Activated B cell treated with CpG ODN at 0.5 μM for 24 hours (primary cell): Measurements from ENCODE around the gene NR6A1. TPM values are rescaled to one million over a fixed set of nuclear protein-coding genes. Genes with fewer than 3 reads are reported as not detected.

Source experiments
- ATAC-seq: fragments of 200-7000 bp; cut with Tn5 transposase; one replicate; pipeline ENCODE4 v1.10.0; 2021; ENCODE audit warnings: low read depth, mild to moderate bottlenecking, moderate library complexity
- CTCF ChIA-PET: fragments of 350-600 bp; sonication (Branson Sonifier 250); formaldehyde crosslinking; loops from one replicate; lab custom pipeline; 2021; ENCODE audit warnings: antibody characterized with exemption; lab: Charles Lee
- POLR2A ChIA-PET: fragments of 350-600 bp; sonication (Branson Sonifier 250); formaldehyde crosslinking; loops from one replicate; lab custom pipeline; 2021; ENCODE audit warnings: antibody characterized with exemption; lab: Charles Lee
- DNase-seq: peaks from one replicate; pipeline ENCODE4 v3.0.0; 2022
- H3K27ac Mint-ChIP-seq: one replicate; pipeline ENCODE4 v1.8.0; 2020; ENCODE audit warnings: mixed read lengths
- H3K27me3 Mint-ChIP-seq: one replicate; pipeline ENCODE4 v1.8.0; 2021; ENCODE audit warnings: mixed read lengths
- H3K36me3 Mint-ChIP-seq: one replicate; pipeline ENCODE4 v1.8.0; 2021; ENCODE audit warnings: low read depth, mixed read lengths
- H3K4me1 Mint-ChIP-seq: one replicate; pipeline ENCODE4 v1.8.0; 2021; ENCODE audit warnings: mixed read lengths
- H3K4me3 Mint-ChIP-seq: one replicate; pipeline ENCODE4 v1.8.0; 2020; ENCODE audit warnings: mild to moderate bottlenecking, mixed read lengths
- H3K9me3 Mint-ChIP-seq: one replicate; pipeline ENCODE4 v1.8.0; 2020; ENCODE audit warnings: mixed read lengths
- intact Hi-C: fragments of 100-400 bp; cut with micrococcal nuclease; formaldehyde crosslinking; loops from one replicate; pipeline ENCODE4 v1.15.1; 2024
- total RNA-seq: library from RNA; stranded (reverse); gene quantifications from 2 replicates; pipeline ENCODE4 v1.2.3, GENCODE V29; 2022
- TF ChIP-seq, protein P1 (sequence below): fragments of 200-600 bp; IDR thresholded peaks from one replicate; pipeline ENCODE4 v1.8.0; 2022; ENCODE audit warnings: antibody characterized with exemption, mild to moderate bottlenecking

The NR6A1 gene
- total RNA-seq, 1 donor from 2014 or later, result 3.1 TPM

- POLR2A ChIA-PET, result no interaction called here
Measured at GRCh38 chr9:124781967-124782660, 11.0 kb upstream of the NR6A1 start.

GRCh38 chr9:124780757-124781151 lies 9.6 kb upstream of the NR6A1 start:
- Mint-ChIP-seq H3K9me3 (no peaks in the 10 kb centered on the region), H3K4me3 (no peak overlapping the region), H3K27ac (no peak overlapping the region), H3K36me3 (no peaks in the 10 kb centered on the region), H3K27me3 (peaks cover 8% of the 10 kb centered on the region), H3K4me1 (peaks cover 9% of the 10 kb centered on the region)
- CTCF ChIA-PET, result interaction anchor here (0.9 kb wide), 1 partner anchor 72 kb away, joined by 3 read pairs; the partner anchor contains the start of gene WDR38
- intact Hi-C loops, result no loop called here
- ATAC-seq (no peak), DNase-seq (no peak)
- POLR2A ChIA-PET, result no interaction called here
- TF ChIP-seq, protein P1, sequence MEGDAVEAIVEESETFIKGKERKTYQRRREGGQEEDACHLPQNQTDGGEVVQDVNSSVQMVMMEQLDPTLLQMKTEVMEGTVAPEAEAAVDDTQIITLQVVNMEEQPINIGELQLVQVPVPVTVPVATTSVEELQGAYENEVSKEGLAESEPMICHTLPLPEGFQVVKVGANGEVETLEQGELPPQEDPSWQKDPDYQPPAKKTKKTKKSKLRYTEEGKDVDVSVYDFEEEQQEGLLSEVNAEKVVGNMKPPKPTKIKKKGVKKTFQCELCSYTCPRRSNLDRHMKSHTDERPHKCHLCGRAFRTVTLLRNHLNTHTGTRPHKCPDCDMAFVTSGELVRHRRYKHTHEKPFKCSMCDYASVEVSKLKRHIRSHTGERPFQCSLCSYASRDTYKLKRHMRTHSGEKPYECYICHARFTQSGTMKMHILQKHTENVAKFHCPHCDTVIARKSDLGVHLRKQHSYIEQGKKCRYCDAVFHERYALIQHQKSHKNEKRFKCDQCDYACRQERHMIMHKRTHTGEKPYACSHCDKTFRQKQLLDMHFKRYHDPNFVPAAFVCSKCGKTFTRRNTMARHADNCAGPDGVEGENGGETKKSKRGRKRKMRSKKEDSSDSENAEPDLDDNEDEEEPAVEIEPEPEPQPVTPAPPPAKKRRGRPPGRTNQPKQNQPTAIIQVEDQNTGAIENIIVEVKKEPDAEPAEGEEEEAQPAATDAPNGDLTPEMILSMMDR, result no peak

More at GRCh38 chr9:124781967-124782660, 11.0 kb upstream of the NR6A1 start:
- Mint-ChIP-seq H3K27ac (no peak overlapping the region), H3K27me3 (no peaks in the 10 kb centered on the region), H3K36me3 (no peaks in the 10 kb centered on the region), H3K4me3 (no peak overlapping the region), H3K4me1 (no peaks in the 10 kb centered on the region), H3K9me3 (no peaks in the 10 kb centered on the region)
- ATAC-seq, result no peak
- intact Hi-C loops, result no loop called here
- CTCF ChIA-PET, result no interaction called here
- TF ChIP-seq, protein P1, result no peak
- DNase-seq, result no peak

DNA sequence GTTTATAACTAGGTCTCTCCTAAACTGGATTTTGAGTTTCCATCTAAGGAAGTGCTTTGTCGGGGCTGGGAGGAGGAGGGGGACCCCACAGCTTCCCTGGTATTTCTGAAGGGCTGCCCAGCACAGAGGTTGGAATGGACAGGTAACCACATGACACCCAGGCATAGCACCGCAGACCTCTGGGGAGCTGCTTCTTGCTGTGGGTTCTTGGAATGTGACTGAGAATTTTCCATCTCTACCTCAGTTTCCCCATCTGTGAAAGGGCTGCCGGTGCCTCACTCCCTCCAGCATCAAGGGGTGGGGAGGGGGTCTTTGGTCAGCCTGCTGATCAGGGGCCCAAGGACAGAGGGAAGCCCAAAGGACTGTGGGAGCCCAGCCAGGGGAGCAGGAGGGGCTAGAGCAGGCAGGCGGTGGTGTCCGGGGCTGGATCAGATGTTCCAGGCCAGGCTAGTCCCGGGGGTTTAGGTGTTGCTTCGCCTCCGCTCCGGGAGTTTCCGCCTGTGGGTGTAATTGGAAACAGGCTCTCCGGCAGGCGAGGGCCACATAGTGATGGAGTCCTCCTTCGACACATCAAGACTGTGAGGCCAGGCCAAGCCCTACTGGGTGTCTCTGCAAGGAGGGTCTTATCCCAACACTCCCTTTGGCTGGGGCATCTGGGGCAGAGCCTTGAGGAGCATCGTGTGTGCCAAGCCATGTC lies 9.1 kb upstream of the NR6A1 start:
- TF ChIP-seq, protein P1, result no peak
- Mint-ChIP-seq H3K27ac (no peak overlapping the region), H3K36me3 (no peaks in the 10 kb centered on the region), H3K9me3 (no peaks in the 10 kb centered on the region), H3K4me3 (no peak overlapping the region), H3K4me1 (peaks cover 11% of the 10 kb centered on the region), H3K27me3 (peaks cover 11% of the 10 kb centered on the region)
- intact Hi-C loops, result no loop called here
- ATAC-seq, result no peak
- ChIA-PET CTCF (interaction anchor here (0.9 kb wide), 2 partner anchors 61 to 73 kb away, joined by 3 read pairs; partner anchors contain the start of gene WDR38), POLR2A (interaction anchor here (0.6 kb wide), 1 partner anchor 215 kb away, joined by 3 read pairs; no protein-coding TSS in a partner anchor)
- no peak for DNase-seq

DNA sequence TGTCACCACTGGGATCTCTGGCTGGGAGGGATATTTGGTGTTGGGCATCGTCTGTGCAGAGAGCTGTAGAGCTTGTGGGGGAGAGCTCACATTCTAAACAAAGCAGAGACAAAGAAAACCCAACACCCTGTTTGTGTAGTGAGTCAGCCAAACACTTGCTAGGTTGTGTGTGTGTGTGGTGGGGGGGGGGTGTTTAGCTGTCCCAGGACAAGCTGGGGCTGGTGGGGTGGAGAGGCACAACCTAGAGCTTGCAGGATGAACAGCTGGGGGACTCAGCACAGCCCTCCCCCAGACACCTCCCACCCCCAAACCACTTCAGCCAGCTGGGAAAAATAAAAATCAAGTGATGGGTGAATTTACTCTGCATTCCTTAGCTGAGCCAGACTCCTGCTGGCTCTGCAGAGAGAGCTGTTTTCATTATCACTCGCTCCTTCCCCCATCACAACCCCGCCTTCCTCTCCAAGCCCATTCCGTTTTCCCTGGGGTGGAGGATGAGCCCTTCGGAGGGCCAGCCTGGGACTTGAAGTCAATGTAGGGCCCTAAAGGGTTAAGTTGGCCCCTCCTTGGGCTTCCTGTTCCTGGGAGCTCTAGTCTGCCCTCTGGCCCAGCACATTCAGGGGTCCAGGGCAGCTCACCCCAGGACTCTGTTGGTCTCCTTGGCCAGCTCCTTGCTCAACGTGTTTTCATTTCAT lies 8.4 kb upstream of the NR6A1 start:
- no peak overlapping the region for H3K4me3 Mint-ChIP-seq
- H3K27ac Mint-ChIP-seq, result no peak overlapping the region
- intact Hi-C loops, result no loop called here
- no peak for DNase-seq
- peaks cover 11% of the 10 kb centered on the region for H3K27me3 Mint-ChIP-seq
- TF ChIP-seq, protein P1, result no peak
- H3K36me3 Mint-ChIP-seq, result no peaks in the 10 kb centered on the region
- ATAC-seq, result no peak
- CTCF ChIA-PET, result interaction anchor here (0.9 kb wide), 1 partner anchor 62 kb away, joined by 3 read pairs; no protein-coding TSS in a partner anchor
- no peaks in the 10 kb centered on the region for H3K9me3 Mint-ChIP-seq
- H3K4me1 Mint-ChIP-seq, result peaks cover 13% of the 10 kb centered on the region
- POLR2A ChIA-PET, result interaction anchor here (0.6 to 0.7 kb wide), 2 partner anchors 82 to 216 kb away, joined by 3 to 5 read pairs; partner anchors contain the start of gene RPL35
